IMR-90 (cell line): ENCODE measurements around the gene HEYL.

Source experiments
- BHLHE40 ChIP-seq: fragments of 150-350 bp; IDR thresholded peaks from 2 replicates; pipeline ENCODE4 v1.6.1; 2016; ENCODE audit warnings: mild to moderate bottlenecking, low read depth, low read length
- CEBPB ChIP-seq: IDR thresholded peaks from 2 replicates; pipeline ENCODE4 v1.6.1; 2012; ENCODE audit warnings: low read depth, low read length, improper control_type of control experiment
- CHD1 ChIP-seq: IDR thresholded peaks from 2 replicates; pipeline ENCODE4 v1.6.1; 2012; ENCODE audit warnings: low read depth, low read length, improper control_type of control experiment
- ELK1 ChIP-seq: fragments of 150-350 bp; IDR thresholded peaks from 2 replicates; pipeline ENCODE4 v1.6.1; 2016; ENCODE audit warnings: low read depth, mild to moderate bottlenecking, low read length, moderate library complexity, borderline replicate concordance
- FOS ChIP-seq: fragments of 150-350 bp; IDR thresholded peaks from 2 replicates; pipeline ENCODE4 v1.6.1; 2016; ENCODE audit warnings: low read depth, low read length
- MAFK ChIP-seq: IDR thresholded peaks from 2 replicates; pipeline ENCODE4 v1.6.1; 2012; ENCODE audit warnings: low read depth, low read length, improper control_type of control experiment
- MXI1 ChIP-seq: IDR thresholded peaks from 2 replicates; pipeline ENCODE4 v1.6.1; 2012; ENCODE audit warnings: low read depth, mild to moderate bottlenecking, low read length, moderate library complexity, borderline replicate concordance
- POLR2A ChIP-seq: IDR thresholded peaks from 2 replicates; pipeline ENCODE4 v1.6.1; 2012; ENCODE audit warnings: mild to moderate bottlenecking, low read depth, low read length
- RAD21 ChIP-seq: IDR thresholded peaks from 2 replicates; pipeline ENCODE4 v1.6.1; 2012; ENCODE audit warnings: low read length, improper control_type of control experiment
- RCOR1 ChIP-seq: IDR thresholded peaks from 2 replicates; pipeline ENCODE4 v1.6.1; 2012; ENCODE audit warnings: mild to moderate bottlenecking, low read length, improper control_type of control experiment; ENCODE audit not compliant: insufficient replicate concordance
- RFX5 ChIP-seq: IDR thresholded peaks from 2 replicates; pipeline ENCODE4 v1.8.0; 2012; ENCODE audit warnings: low read depth, mild to moderate bottlenecking, low read length, moderate library complexity
- SMC3 ChIP-seq: fragments of 150-350 bp; IDR thresholded peaks from 2 replicates; pipeline ENCODE4 v1.6.1; 2016; ENCODE audit warnings: low read depth, mild to moderate bottlenecking, antibody characterized with exemption, low read length, moderate library complexity
- USF2 ChIP-seq: fragments of 150-350 bp; IDR thresholded peaks from 2 replicates; pipeline ENCODE4 v1.6.1; 2017; ENCODE audit warnings: mild to moderate bottlenecking, antibody characterized with exemption, low read length, low read depth
- TF ChIP-seq, protein P1 (sequence below): conservative IDR thresholded peaks from 2 replicates; pipeline ENCODE4 v1.5.1; 2012; ENCODE audit warnings: mild to moderate bottlenecking, low read depth, low read length, improper control_type of control experiment

GRCh38 chr1:39672551-39672947 is 33.1 kb upstream of the HEYL start:
- TF ChIP-seq, protein P1, sequence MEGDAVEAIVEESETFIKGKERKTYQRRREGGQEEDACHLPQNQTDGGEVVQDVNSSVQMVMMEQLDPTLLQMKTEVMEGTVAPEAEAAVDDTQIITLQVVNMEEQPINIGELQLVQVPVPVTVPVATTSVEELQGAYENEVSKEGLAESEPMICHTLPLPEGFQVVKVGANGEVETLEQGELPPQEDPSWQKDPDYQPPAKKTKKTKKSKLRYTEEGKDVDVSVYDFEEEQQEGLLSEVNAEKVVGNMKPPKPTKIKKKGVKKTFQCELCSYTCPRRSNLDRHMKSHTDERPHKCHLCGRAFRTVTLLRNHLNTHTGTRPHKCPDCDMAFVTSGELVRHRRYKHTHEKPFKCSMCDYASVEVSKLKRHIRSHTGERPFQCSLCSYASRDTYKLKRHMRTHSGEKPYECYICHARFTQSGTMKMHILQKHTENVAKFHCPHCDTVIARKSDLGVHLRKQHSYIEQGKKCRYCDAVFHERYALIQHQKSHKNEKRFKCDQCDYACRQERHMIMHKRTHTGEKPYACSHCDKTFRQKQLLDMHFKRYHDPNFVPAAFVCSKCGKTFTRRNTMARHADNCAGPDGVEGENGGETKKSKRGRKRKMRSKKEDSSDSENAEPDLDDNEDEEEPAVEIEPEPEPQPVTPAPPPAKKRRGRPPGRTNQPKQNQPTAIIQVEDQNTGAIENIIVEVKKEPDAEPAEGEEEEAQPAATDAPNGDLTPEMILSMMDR = peak; percentile 38; the same call in 1 of the 2 replicates
- TF ChIP-seq BHLHE40 (no peak), ELK1 (no peak), RAD21 (no peak), USF2 (no peak), POLR2A (no peak), MAFK (no peak), FOS (no peak), RCOR1 (no peak), MXI1 (no peak), RFX5 (no peak), SMC3 (no peak; the same call in 1 of the 2 replicates), CHD1 (no peak), CEBPB (no peak)
